AG08396 (cell line): Measurements from ENCODE around the gene CSNK1A1L.
"Not testable (repeated sequence)": the region's sequence is repeated elsewhere in the genome, so short reads cannot be mapped to it uniquely, and the experiment has no call there.

ENCODE experiments used
- DNase-seq: peaks from one replicate; pipeline ENCODE4 v3.0.0; 2012; ENCODE audit warnings: low spot score, mixed read lengths

CSNK1A1L gene

GRCh38 chr13:37058910-37059847 lies 46.3 kb downstream of the CSNK1A1L start, which contains the start of gene SUPT20H:
Gene SUPT20H, minus strand, starts transcription at chr13:37059688. Its CDS starts 8,198 bp downstream, at chr13:37051490.
- DNase-seq, result peak; percentile 95

GRCh38 chr13:37056228-37056627 lies 49.2 kb downstream of the CSNK1A1L start:
- not testable (repeated sequence) for DNase-seq
